NCI-H2029 treated with DMSO at 0.1 percent for 48 hours (cell line): ENCODE measurements around the gene WDR59.
"Not testable (repeated sequence)": the region's sequence is repeated elsewhere in the genome, so short reads cannot be mapped to it uniquely, and the experiment has no call there.

ENCODE experiments used
- DNase-seq: peaks from one replicate; lab custom pipeline; 2025; lab: John Stamatoyannopoulos, UW

WDR59 gene

GRCh38 chr16:74984529-74985296 lies at the start of gene WDR59:
Gene WDR59 (minus strand): TSS chr16:74985123. CDS start chr16:74985017, 106 bp downstream.
- DNase-seq, result peak; percentile 80

GRCh38 chr16:75032655-75033054 lies 47.7 kb upstream of the WDR59 start:
- DNase-seq, result no peak

- DNase-seq, result no peak
Observed at GRCh38 chr16:75029854-75030253, 44.9 kb upstream of the WDR59 start.

GRCh38 chr16:75028544-75029135 lies 43.7 kb upstream of the WDR59 start:
- no peak for DNase-seq

GRCh38 chr16:75027520-75028300 lies 42.8 kb upstream of the WDR59 start:
- DNase-seq, result no peak

- DNase-seq, result no peak
Observed at GRCh38 chr16:75026892-75027391, 42.0 kb upstream of the WDR59 start.

GRCh38 chr16:75026239-75026891 lies 41.4 kb upstream of the WDR59 start:
- DNase-seq, result not testable (repeated sequence)

GRCh38 chr16:75025761-75026160 lies 40.8 kb upstream of the WDR59 start:
- DNase-seq, result no peak

GRCh38 chr16:75024594-75024993 lies 39.7 kb upstream of the WDR59 start:
- DNase-seq, result no peak

GRCh38 chr16:75024182-75024581 lies 39.3 kb upstream of the WDR59 start:
- DNase-seq, result no peak

GRCh38 chr16:75023009-75023408 lies 38.1 kb upstream of the WDR59 start:
- no peak for DNase-seq

- DNase-seq, result no peak
Observed at GRCh38 chr16:75022567-75022966, 37.6 kb upstream of the WDR59 start.

GRCh38 chr16:75021410-75021809 lies 36.5 kb upstream of the WDR59 start:
- DNase-seq, result no peak

GRCh38 chr16:75019586-75019985 lies 34.7 kb upstream of the WDR59 start:
- no peak for DNase-seq

GRCh38 chr16:75019007-75019406 lies 34.1 kb upstream of the WDR59 start:
- no peak for DNase-seq

GRCh38 chr16:75017670-75018525 lies 33.0 kb upstream of the WDR59 start:
- DNase-seq, result no peak

GRCh38 chr16:75016451-75017081 lies 31.6 kb upstream of the WDR59 start:
- DNase-seq, result not testable (repeated sequence)

GRCh38 chr16:75014318-75014717 lies 29.4 kb upstream of the WDR59 start:
- DNase-seq, result no peak

GRCh38 chr16:75013123-75013522 lies 28.2 kb upstream of the WDR59 start:
- not testable (repeated sequence) for DNase-seq

GRCh38 chr16:75012380-75013081 lies 27.6 kb upstream of the WDR59 start:
- no peak for DNase-seq
